ENCODE results near the gene FAM135A.
"Not testable (repeated sequence)": the region's sequence is repeated elsewhere in the genome, so short reads cannot be mapped to it uniquely, and the experiment has no call there.

FAM135A gene

GRCh38 chr6:70604254-70604653, 190.9 kb downstream of the FAM135A start:
- no peak overlapping the region for H3K27ac ChIP-seq (replicated peaks)
- H3K4me3 ChIP-seq (replicated peaks; ENCODE audit: insufficient read depth, low read length) = no peak overlapping the region
- TF ChIP-seq SPI1 (IDR thresholded peaks at IDR 0.05; ENCODE audit: borderline replicate concordance, low read depth) (no peak), REST (IDR thresholded peaks at IDR 0.05; ENCODE audit: insufficient replicate concordance, low read depth) (no peak), GABPA (IDR thresholded peaks at IDR 0.05; ENCODE audit: low read depth) (no peak)
- no peak for DNase-seq (ENCODE audit: low read depth in 1 of 2, low spot score in 1 of 2)
- no peaks in the 10 kb centered on the region for H3K27me3 ChIP-seq (ENCODE audit: insufficient read depth, poor library complexity, severe bottlenecking)

DNA sequence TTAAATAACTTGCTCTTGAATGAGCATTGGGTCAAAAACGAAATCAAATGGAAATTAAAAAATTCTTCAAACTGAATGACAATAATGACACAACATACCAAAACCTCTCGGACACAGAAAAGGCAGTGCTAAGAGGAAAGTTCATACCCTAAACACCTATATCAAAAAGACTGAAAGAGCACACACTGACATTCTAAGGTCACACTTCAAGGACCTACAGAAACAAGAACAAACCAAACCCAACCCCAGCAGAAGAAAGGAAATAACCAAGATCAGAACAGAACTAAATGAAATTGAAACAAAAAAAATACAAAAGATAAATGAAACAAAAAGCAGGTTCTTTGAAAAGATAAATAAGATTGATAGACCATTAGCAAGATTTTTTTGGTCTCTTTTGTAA, 194.1 kb downstream of the FAM135A start:
- DNase-seq (ENCODE audit: low read depth in 1 of 2, low spot score in 1 of 2); H3K27me3 ChIP-seq (ENCODE audit: insufficient read depth, poor library complexity, severe bottlenecking); H3K27ac ChIP-seq (replicated peaks); H3K4me3 ChIP-seq (replicated peaks; ENCODE audit: insufficient read depth, low read length): not testable (repeated sequence)

GRCh38 chr6:70609181-70609580, 195.9 kb downstream of the FAM135A start:
- H3K27ac ChIP-seq (replicated peaks); H3K4me3 ChIP-seq (replicated peaks; ENCODE audit: insufficient read depth, low read length); DNase-seq (ENCODE audit: low read depth in 1 of 2, low spot score in 1 of 2); H3K27me3 ChIP-seq (ENCODE audit: insufficient read depth, poor library complexity, severe bottlenecking): not testable (repeated sequence)

Measured in HL-60 (cell line).